T-cell (primary cell): Measurements from ENCODE around the gene CPEB1. TPM values are rescaled to one million over a fixed set of nuclear protein-coding genes. Genes with fewer than 3 reads are reported as not detected.

Experiments
- ATAC-seq, 4 experiments: fragments of 200-7000 bp in 3 of 4; fragments of 150-1000 bp in 1 of 4; cut with Tn5 transposase; replicated peaks in 1 of 4; 1 replicate in 3 of 4; 2 replicates in 1 of 4; pipeline ENCODE4 v1.10.0; 2021; ENCODE audit warnings: moderate library complexity in 3 of 4, mild to moderate bottlenecking in 2 of 4, moderate number of reproducible peaks in 1 of 4
- CTCF ChIA-PET, 2 donors: fragments of 300-600 bp; sonication (Branson Sonifier 250); formaldehyde crosslinking; loops; one replicate each; lab custom pipeline; 2022; ENCODE audit warnings: antibody characterized with exemption in 2 of 2; lab: Charles Lee
- POLR2A ChIA-PET, 2 donors: fragments of 300-600 bp; sonication (Branson Sonifier 250); formaldehyde crosslinking; loops; one replicate each; lab custom pipeline; 2022; ENCODE audit warnings: antibody characterized with exemption in 2 of 2; lab: Charles Lee
- DNase-seq, 35 experiments: peaks; one replicate each; pipeline versions ENCODE4 v3.0.0 to v3.0.0-alpha.2; 2013 to 2023
- H3K27ac ChIP-seq: one replicate; pipeline ENCODE4 v1.5.1; 2013; ENCODE audit warnings: low read length
- H3K27me3 ChIP-seq, 2 experiments: replicated peaks in 1 of 2; 1 replicate in 1 of 2; 2 replicates in 1 of 2; pipeline versions ENCODE4 v1.6.1 to v1.7.0; 2013; ENCODE audit warnings: low read length in 1 of 2, mixed read lengths in 1 of 2; ENCODE audit not compliant: control insufficient read depth in 2 of 2, insufficient read depth in 2 of 2; ENCODE audit errors: extremely low read depth in 1 of 2
- H3K36me3 ChIP-seq, 2 donors: 1 replicate in 1 of 2; 2 replicates in 1 of 2; pipeline versions ENCODE4 v1.6.1 to v1.7.0; 2013; ENCODE audit warnings: low read length in 1 of 2; ENCODE audit not compliant: control insufficient read depth in 2 of 2, insufficient read depth in 1 of 2; ENCODE audit errors: extremely low read depth in 1 of 2
- H3K4me1 ChIP-seq, 2 experiments: 1 replicate in 1 of 2; 2 replicates in 1 of 2; pipeline versions ENCODE4 v1.6.1 to v1.7.0; 2013; ENCODE audit warnings: low read length in 2 of 2, mixed read lengths in 1 of 2; ENCODE audit not compliant: insufficient read depth in 2 of 2, control insufficient read depth in 1 of 2; ENCODE audit errors: extremely low read depth in 1 of 2
- H3K4me3 ChIP-seq, 2 donors: 1 replicate in 1 of 2; 2 replicates in 1 of 2; pipeline versions ENCODE4 v1.5.1 to v1.7.0; 2013; ENCODE audit warnings: mild to moderate bottlenecking in 2 of 2, low read length in 1 of 2, moderate library complexity in 1 of 2; ENCODE audit not compliant: control insufficient read depth in 1 of 2; ENCODE audit errors: extremely low read depth in 1 of 2
- H3K9me3 ChIP-seq: 2 replicates; pipeline ENCODE4 v1.7.0; 2013
- H3K27ac Mint-ChIP-seq, 2 donors: one replicate each; pipeline ENCODE4 v1.8.0; 2020 to 2021; ENCODE audit warnings: mild to moderate bottlenecking in 2 of 2, mixed read lengths in 2 of 2
- H3K27me3 Mint-ChIP-seq, 2 donors: one replicate each; pipeline ENCODE4 v1.8.0; 2021 to 2022; ENCODE audit warnings: mixed read lengths in 2 of 2
- H3K36me3 Mint-ChIP-seq: one replicate; pipeline ENCODE4 v1.8.0; 2021; ENCODE audit warnings: mixed read lengths
- H3K4me1 Mint-ChIP-seq, 3 donors: one replicate each; pipeline ENCODE4 v1.8.0; 2020 to 2022; ENCODE audit warnings: mixed read lengths in 3 of 3, mild to moderate bottlenecking in 1 of 3
- H3K4me3 Mint-ChIP-seq, 3 donors: one replicate each; pipeline ENCODE4 v1.8.0; 2020 to 2022; ENCODE audit warnings: mild to moderate bottlenecking in 3 of 3, mixed read lengths in 3 of 3, moderate library complexity in 3 of 3
- H3K9me3 Mint-ChIP-seq, 3 donors: one replicate each; pipeline ENCODE4 v1.8.0; 2020 to 2022; ENCODE audit warnings: mixed read lengths in 3 of 3
- whole genome bisulfite sequencing: methylation state at CpG from one replicate; pipeline ENCODE4 v1.1.5; 2013; ENCODE audit warnings: missing lambda C conversion rate; ENCODE audit not compliant: insufficient coverage; 5-methylcytosine and 5-hydroxymethylcytosine counted together
- total RNA-seq, 35 experiments: library from RNA in 6 of 35; stranded (reverse) in 6 of 35; fragments of 120-200 nt in 1 of 35; gene quantifications; one replicate each; pipeline versions ENCODE4 v1.2.1 to v1.2.4 and lab custom pipeline; 2013 to 2026

Gene CPEB1
- total RNA-seq, 5 donors from 2014 or later (not counting 1 experiment from before 2014, with no cell fraction given), result 0.33 to 1.3 (median 0.93) TPM

GRCh38 chr15:82567661-82568060 lies 79.5 kb downstream of the CPEB1 start:
- no peak overlapping the region for H3K27ac ChIP-seq
- Mint-ChIP-seq H3K4me1 (peaks cover 0 to 2% (median 0%) of the 10 kb centered on the region in 3 donors), H3K4me3 (no peak overlapping the region), H3K27ac (no peak overlapping the region), H3K27me3 (peaks cover 11% of the 10 kb centered on the region in 2 donors), H3K36me3 (no peaks in the 10 kb centered on the region), H3K9me3 (no peaks in the 10 kb centered on the region)
- ChIA-PET POLR2A (no interaction called here), CTCF (interaction anchor here in 1 of 2 donors (0.6 kb wide), 1 partner anchor 17 kb away, joined by 4 read pairs; no protein-coding TSS in a partner anchor)
- H3K4me1 ChIP-seq, result peaks cover 0 to 3% of the 10 kb centered on the region in 2 experiments
- WGBS, result no CpG with 5 or more reads among the region's 2 CpGs
- H3K4me3 ChIP-seq, result no peak overlapping the region
- H3K27me3 ChIP-seq, result peaks cover 3 to 19% of the 10 kb centered on the region in 2 experiments
- ATAC-seq, result no peak
- no peak for DNase-seq
- H3K9me3 ChIP-seq, result no peaks in the 10 kb centered on the region
- no peaks in the 10 kb centered on the region for H3K36me3 ChIP-seq

DNA sequence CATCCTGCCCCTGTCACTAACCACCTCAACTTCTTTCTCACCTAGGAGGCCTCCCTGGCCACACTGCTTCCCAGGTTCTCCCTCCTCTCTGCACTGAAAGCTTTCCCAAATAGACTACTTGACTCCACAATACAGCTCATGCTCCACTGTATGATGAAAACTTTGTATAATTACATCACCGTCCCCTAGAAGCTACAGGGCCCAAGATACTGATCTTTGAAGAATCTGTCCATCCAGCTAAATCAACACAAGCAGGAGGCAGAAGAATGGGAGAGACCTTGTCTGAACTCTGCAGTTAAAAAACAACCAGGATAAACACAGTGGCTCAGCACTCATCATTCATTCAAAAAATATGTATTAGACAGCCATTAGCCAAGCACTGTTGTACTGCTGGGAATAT lies 80.5 kb downstream of the CPEB1 start:
- no peak overlapping the region for H3K27ac Mint-ChIP-seq
- H3K36me3 Mint-ChIP-seq, result no peaks in the 10 kb centered on the region
- ChIA-PET POLR2A (no interaction called here), CTCF (no interaction called here)
- Histone ChIP-seq H3K4me1 (peaks cover 0 to 1% of the 10 kb centered on the region in 2 experiments), H3K27me3 (peaks cover 3 to 9% of the 10 kb centered on the region in 2 experiments), H3K36me3 (no peaks in the 10 kb centered on the region), H3K9me3 (no peaks in the 10 kb centered on the region), H3K4me3 (no peak overlapping the region), H3K27ac (no peak overlapping the region)
- DNase-seq (no peak), ATAC-seq (no peak)
- H3K27me3 Mint-ChIP-seq, result peaks cover 5 to 6% of the 10 kb centered on the region in 2 donors
- no peak overlapping the region for H3K4me3 Mint-ChIP-seq
- H3K4me1 Mint-ChIP-seq, result no peaks in the 10 kb centered on the region
- WGBS, result 71% methylated on average over 1 of the region's 1 CpG
- H3K9me3 Mint-ChIP-seq, result no peaks in the 10 kb centered on the region

GRCh38 chr15:82558502-82558901 lies 88.7 kb downstream of the CPEB1 start:
- H3K4me1 Mint-ChIP-seq, result no peaks in the 10 kb centered on the region
- ChIA-PET POLR2A (no interaction called here), CTCF (no interaction called here)
- DNase-seq (no peak), ATAC-seq (no peak)
- H3K27me3 Mint-ChIP-seq, result peaks cover 0 to 2% of the 10 kb centered on the region in 2 donors
- H3K4me3 Mint-ChIP-seq, result no peak overlapping the region
- Histone ChIP-seq H3K36me3 (no peaks in the 10 kb centered on the region), H3K4me3 (no peak overlapping the region), H3K9me3 (no peaks in the 10 kb centered on the region), H3K27ac (no peak overlapping the region), H3K27me3 (peaks cover 2 to 4% of the 10 kb centered on the region in 2 experiments), H3K4me1 (no peaks in the 10 kb centered on the region)
- H3K27ac Mint-ChIP-seq, result no peak overlapping the region
- no peaks in the 10 kb centered on the region for H3K9me3 Mint-ChIP-seq
- no CpG with 5 or more reads among the region's 1 CpG for WGBS
- H3K36me3 Mint-ChIP-seq, result no peaks in the 10 kb centered on the region

DNA sequence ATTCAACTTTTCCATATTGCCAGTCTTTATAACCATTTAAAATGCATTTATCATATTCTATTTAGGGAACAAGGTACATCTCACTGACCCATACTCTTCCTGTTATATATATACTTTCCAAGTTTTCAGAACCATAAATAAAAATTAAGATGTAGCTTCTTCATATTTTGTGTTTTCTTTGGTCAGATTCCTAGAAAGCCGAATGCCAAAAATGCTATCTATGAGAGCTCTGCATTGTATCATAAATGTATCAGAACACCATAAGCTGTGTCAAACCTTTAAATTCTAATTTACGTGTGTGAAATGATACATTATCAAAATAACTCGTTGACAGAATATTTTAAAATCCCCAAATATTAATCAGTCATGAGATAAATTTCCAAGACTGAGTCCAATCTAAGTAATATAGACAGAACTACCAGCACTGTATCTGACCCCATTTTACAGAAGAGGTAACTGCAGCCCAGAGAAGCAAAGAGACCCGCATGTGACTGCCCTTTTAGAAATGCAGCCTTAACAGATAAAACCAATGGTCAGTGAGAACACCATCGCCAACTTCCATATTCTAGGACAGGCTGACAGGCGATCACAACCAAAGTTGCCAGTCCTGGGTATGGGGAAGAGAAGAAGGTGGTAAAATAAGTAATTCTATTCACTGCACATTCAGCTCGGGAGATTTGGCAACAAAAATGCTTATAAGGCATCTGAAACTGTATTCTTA lies 90.7 kb downstream of the CPEB1 start:
- no CpG with 5 or more reads among the region's 7 CpGs for WGBS
- Histone ChIP-seq H3K27me3 (peaks cover 4 to 15% of the 10 kb centered on the region in 2 experiments), H3K36me3 (no peaks in the 10 kb centered on the region), H3K9me3 (no peaks in the 10 kb centered on the region), H3K4me3 (no peak overlapping the region), H3K4me1 (no peaks in the 10 kb centered on the region), H3K27ac (no peak overlapping the region)
- Mint-ChIP-seq H3K36me3 (no peaks in the 10 kb centered on the region), H3K27me3 (peaks cover 0 to 2% of the 10 kb centered on the region in 2 donors), H3K4me1 (no peaks in the 10 kb centered on the region), H3K27ac (no peak overlapping the region), H3K4me3 (no peak overlapping the region), H3K9me3 (no peaks in the 10 kb centered on the region)
- ATAC-seq (no peak), DNase-seq (no peak)
- POLR2A ChIA-PET, result no interaction called here
- CTCF ChIA-PET, result no interaction called here

DNA sequence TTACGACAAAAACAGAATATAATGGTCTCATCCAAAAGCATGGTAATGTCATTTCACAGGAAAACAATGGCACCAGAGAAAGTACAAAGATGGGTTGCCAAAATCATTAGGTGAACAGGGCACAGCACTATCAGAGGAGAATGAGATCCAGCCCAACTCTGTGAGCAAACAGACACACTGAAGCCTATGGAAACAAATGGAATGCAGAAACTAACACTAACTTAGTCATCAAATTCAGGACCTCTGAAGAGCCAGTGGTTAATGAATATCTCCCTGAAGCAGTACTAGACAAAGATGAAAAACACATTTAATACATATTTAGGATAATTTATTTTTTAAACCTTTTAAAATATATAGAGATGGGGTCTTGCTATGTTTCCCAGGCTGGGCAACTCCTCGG lies 92.3 kb downstream of the CPEB1 start:
- POLR2A ChIA-PET, result no interaction called here
- H3K27me3 Mint-ChIP-seq, result peaks cover 0 to 2% of the 10 kb centered on the region in 2 donors
- Histone ChIP-seq H3K4me1 (no peaks in the 10 kb centered on the region), H3K4me3 (no peak overlapping the region), H3K27ac (no peak overlapping the region), H3K9me3 (no peaks in the 10 kb centered on the region), H3K36me3 (no peaks in the 10 kb centered on the region), H3K27me3 (peaks cover 4 to 17% of the 10 kb centered on the region in 2 experiments)
- no peak for DNase-seq
- ATAC-seq, result no peak
- CTCF ChIA-PET, result no interaction called here
- H3K4me3 Mint-ChIP-seq, result no peak overlapping the region
- no peaks in the 10 kb centered on the region for H3K4me1 Mint-ChIP-seq
- H3K36me3 Mint-ChIP-seq, result no peaks in the 10 kb centered on the region
- no peaks in the 10 kb centered on the region for H3K9me3 Mint-ChIP-seq
- WGBS, result 100% methylated on average over 2 of the region's 2 CpGs
- no peak overlapping the region for H3K27ac Mint-ChIP-seq

- H3K4me1 Mint-ChIP-seq, result no peaks in the 10 kb centered on the region
- Histone ChIP-seq H3K9me3 (no peaks in the 10 kb centered on the region), H3K4me1 (no peaks in the 10 kb centered on the region), H3K27me3 (peaks cover 4 to 18% of the 10 kb centered on the region in 2 experiments), H3K27ac (no peak overlapping the region), H3K4me3 (no peak overlapping the region), H3K36me3 (no peaks in the 10 kb centered on the region)
- no peaks in the 10 kb centered on the region for H3K36me3 Mint-ChIP-seq
- CTCF ChIA-PET, result no interaction called here
- WGBS, result 80% methylated on average over 1 of the region's 1 CpG
- DNase-seq, result no peak
- ATAC-seq, result no peak
- POLR2A ChIA-PET, result no interaction called here
- peaks cover 0 to 2% of the 10 kb centered on the region in 2 donors for H3K27me3 Mint-ChIP-seq
- H3K4me3 Mint-ChIP-seq, result no peak overlapping the region
- H3K9me3 Mint-ChIP-seq, result no peaks in the 10 kb centered on the region
- H3K27ac Mint-ChIP-seq, result no peak overlapping the region
These were observed 92.8 kb downstream of the CPEB1 start for GRCh38 chr15:82554351-82554750.
